SW480 (cell line): ENCODE measurements around the gene CORO1C.
A peak's percentile ranks its signal among the peaks of the same experiment; 100 is the strongest.
"Not testable (repeated sequence)": the region's sequence is repeated elsewhere in the genome, so short reads cannot be mapped to it uniquely, and the experiment has no call there.

ENCODE experiments used
- DNase-seq: peaks from one replicate; pipeline ENCODE4 v3.0.0-alpha.2; 2016; ENCODE audit warnings: low spot score

The CORO1C gene

DNA sequence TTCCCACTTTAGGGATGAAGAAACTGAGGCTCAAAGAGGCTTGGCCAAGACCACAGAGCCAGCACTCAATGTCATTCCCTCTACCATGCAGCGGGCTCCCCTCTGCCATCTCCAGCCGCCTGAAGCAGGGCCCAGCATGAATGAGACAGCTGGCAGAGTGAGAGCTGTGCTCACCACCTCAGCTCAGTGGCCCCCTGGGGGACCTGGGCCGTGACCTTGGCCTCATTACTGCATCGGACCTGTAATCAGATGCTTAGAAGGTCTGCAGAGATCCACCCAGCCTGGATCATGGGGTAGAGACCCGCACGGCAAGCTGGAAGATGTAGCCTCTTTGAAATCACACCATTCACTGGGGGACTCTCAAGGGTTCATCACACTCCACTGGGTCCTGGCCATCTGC, 22.7 kb upstream of the CORO1C start:
- no peak for DNase-seq

DNA sequence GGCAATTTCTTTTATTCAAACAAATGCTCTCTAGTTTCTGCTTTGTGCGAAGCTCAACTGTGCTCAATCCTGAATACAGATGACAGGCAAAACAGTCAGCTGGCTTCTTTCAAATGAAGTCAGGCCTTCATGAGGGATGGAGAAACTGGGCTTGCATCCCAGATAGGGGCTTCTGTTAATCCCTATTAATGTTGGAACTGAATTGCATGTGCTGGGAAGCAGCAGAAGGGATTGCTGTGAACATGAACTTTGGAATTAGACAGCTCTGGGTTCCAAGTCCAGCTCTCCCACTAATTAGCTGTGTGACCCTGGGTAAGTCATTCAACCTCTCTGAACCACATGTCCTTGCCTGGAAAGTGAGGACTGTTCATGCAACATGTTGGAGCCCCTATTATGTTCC, 21.1 kb upstream of the CORO1C start:
- DNase-seq, result no peak

DNA sequence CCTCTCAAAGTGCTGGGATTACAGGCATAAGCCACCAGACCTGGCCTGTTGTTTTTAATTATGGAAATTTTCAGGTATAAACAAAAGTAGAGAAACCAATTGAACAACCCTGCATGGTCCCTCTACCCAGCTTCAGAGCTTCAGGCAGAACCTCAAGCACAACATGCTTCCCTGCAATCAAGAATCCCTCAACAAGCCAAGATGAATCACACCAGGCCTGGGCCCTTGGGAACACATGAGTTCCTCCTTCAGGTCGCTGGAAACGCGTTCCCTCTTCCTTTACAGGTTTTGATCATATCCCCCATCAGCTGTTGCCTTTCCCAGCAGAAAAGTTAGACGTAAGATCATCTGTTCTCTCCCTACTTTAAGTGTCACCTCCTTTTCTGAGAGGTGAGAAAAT, 20.5 kb upstream of the CORO1C start:
- no peak for DNase-seq

DNA sequence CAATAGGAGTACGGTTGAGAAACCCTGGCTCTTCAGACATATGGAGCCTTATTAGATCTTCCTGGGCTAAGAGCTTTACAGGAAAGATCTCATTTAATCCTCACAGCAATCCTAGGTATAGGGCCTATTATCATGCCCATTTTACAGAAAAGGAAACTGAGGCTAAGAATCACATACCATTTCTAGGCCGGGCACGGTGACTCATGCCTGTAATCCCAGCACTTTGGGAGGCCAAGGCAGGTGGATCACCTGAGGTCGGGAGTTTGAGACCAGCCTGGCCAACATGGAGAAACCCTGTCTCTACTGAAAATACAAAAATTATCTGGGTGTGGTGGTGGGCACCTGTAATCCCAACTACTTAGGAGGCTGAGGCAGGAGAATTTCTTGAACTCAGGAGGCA, 19.7 kb upstream of the CORO1C start:
- not testable (repeated sequence) for DNase-seq

DNA sequence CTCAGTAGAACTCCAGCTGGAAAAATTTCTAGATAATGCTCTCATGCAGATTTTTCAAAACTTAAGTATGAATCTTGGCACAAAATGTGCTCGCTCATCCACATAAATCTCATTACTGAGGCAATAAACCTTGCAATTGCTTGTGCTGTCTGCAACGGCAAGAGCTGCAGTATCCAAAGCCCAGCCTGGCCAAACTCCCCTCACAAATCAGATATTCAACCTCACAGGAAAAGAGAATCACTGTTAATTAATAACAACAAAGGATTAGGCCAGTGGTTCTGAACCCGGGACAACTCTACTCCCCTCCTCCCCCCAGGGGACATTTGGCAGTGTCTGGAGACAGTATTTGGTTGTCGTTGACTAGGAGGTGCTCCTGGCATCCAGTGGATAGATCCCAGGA, 19.2 kb upstream of the CORO1C start:
- no peak for DNase-seq

DNA sequence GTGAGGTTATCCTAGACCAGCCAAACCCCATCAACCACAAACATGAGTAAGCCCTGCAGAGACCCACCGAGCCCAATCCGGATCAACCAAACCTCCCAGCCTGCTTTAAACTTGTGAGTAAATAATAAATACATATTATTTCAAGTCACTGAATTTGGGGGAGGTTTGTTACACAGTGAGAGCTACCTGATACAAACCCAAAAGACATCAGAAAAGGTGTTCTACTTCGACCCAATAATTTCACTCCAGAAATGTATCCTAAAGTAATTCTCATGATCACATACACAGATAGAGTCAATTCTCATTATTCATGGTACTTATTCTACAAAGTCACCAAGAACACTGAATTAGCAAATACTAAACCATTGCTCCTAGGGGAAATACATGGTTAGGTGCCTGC, 16.2 kb upstream of the CORO1C start:
- DNase-seq, result no peak

DNA sequence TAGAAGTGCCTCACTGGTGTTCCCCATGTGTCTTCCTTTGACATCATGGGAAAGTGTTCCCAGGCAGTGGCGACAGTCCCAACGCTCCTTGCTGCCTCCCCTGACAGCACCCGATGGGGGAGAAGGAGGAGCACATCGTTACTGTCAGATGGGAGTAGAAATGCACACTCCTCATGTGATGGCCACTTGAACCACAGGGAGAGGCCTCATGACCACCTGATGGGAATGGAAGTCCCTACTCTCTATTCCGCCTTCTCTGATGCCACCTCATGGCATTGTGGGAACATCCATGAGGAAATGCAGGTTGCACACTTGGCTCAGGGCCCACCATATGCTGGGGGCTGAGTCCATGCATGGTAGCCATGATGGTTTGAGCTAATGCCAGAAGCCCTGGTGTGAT, 14.3 kb upstream of the CORO1C start:
- DNase-seq, result no peak

DNA sequence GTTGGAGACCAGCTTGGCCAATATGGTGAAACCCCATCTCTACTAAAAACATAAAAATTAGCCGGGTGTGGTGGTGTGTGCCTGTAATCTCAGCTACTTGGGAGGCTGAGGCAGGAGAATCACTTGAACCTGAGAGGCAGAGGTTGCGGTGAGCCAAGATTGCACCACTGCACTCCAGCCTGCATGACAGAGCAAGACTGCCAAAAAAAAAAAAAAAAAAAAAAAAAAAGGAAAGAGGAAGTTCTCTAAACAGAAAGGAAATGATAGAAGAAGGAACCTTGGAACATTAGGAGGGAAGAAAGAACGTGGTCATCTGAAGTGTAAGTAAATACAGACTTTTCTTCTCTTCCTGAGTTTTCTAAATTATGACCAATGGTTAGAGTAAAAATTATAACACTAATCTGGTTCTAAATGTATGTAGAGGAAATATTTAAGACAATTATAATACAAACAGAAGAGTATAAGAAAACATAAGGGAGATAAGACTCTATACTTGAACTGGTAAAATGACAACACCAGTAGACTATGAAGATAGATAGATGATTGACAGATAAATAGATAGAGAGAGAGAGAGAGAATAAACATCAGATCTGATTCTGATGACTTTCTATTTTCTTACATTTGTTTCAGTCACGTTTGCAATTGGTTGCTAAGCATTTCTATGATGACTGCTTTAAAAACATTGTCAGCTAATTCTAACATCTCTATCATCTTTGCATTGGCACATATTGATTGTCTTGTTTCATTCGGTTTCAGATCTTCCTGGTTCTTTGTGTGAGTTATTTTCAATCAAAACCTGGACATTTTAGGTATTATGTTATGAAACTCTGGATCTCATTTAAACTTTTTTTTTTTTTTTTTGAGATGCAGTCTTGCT, 12.9 kb upstream of the CORO1C start:
- no peak for DNase-seq

DNA sequence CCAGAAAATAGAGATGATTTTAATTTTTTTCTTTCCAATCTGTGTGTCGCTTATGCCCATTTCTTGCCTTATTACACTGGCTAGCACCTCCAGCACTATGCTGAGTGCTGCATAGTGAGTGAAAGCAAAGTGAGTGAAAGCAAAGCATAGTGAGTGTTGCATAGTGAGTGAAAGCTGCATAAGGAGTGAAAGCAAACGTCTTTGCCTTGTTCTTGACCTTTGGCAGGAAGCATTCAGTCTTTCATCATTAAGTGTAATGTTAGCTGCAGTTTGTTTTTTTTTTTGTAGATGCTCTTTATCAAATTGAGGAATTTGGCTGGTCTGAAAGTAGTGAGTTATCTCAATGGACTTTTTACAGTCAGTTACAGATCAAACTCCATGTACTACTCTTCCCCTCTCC, 6.9 kb upstream of the CORO1C start:
- DNase-seq, result no peak

DNA sequence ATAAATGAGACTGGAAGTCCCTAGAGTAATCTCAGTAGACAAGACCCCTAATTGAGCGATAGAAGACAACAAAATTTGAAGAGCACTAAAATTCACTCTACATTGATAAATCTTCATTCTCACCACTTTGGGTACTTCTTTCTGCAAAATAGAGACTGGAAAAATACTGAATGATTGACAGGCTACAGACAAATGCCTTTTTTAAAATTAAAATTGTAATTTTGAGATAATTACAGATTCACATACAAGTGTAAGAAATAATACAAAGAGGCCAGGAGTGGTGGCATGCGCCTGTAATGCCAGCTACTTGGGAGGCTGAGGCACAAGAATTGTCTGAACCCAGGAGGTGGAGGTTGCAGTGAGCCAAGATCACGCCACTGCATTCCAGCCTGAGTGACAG, 4.5 kb upstream of the CORO1C start:
- no peak for DNase-seq

DNA sequence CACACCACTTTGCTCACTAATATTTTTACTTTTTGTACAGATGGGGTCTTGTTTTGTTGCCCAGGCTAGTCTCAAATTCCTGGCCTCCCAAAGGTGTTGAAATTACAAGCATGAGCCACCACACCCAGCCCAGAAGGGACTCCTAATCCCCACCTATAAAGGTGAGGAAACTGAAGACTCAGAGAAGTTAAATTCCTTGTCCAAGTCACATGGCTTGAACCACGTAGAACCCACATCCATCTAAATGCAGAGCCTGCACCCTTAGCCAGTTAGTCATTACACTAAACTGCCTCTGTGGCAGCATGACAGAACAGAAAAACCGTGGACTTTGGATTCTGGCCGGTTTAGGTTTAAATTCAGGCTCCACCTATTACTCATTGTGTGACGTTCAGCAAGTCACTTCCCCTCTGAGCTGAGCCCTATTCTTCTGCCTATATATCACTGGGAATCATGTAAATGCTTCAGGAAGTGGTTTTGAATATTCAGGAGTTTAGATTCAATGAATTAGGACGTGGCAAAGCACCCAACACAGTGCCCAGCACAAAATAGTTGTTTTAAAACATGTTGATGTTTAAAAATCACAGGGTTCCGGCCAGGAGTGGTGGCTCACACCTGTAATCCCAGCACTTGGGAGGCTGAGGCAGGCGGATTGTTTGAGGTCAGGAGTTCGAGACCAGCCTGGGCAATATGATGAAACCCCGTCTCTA, 3.0 kb upstream of the CORO1C start:
- DNase-seq, result peak; percentile 97

DNA sequence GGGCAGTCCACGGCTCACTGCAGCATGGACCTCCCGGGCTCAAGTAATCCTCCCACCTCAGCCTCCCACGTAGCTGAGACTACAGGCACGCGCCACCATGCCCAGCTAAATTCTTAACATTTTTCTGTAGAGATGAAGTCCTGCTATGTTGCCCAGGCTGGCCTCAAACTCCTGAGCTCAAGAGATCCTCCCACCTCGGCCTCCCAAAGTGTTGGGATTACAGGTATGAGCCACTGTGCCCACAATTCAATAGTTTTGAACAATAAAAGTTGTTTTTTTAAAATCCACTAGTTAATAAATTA, 1.9 kb upstream of the CORO1C start:
- not testable (repeated sequence) for DNase-seq

DNA sequence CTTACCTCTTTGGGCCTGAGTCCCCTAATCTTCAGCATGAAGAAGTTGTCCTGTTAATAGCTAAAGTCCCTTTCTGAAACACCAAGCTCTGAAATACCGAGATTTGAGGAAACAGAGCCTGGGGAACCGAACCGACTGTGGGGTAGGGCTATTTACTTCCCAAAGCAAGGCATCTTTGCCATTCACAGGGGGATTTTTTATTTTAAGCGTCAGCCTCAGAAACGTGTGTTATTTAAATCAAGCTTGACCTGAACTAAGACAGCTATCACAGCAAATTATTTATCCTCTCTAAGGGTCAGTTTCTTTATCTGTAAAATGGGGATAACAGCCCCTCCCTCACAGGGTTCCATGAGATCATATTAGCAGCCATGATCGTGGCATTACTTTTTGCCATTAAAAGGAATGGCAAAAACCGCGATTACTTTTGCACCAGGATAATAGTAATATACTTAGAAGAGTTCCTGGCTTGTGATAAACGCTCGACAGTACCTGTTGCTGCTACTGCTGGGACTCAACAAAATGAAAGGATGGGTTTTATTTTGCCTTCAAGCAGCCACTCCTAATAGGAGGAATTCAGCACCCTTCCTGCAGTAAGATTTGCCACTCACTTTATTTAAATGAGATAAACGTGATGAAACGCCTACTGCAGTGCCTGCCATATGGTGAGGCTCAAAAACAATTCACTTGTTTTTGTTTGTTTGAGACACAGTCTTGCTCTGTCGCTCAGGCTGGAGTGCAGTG, 1.3 kb upstream of the CORO1C start:
- no peak for DNase-seq

DNA sequence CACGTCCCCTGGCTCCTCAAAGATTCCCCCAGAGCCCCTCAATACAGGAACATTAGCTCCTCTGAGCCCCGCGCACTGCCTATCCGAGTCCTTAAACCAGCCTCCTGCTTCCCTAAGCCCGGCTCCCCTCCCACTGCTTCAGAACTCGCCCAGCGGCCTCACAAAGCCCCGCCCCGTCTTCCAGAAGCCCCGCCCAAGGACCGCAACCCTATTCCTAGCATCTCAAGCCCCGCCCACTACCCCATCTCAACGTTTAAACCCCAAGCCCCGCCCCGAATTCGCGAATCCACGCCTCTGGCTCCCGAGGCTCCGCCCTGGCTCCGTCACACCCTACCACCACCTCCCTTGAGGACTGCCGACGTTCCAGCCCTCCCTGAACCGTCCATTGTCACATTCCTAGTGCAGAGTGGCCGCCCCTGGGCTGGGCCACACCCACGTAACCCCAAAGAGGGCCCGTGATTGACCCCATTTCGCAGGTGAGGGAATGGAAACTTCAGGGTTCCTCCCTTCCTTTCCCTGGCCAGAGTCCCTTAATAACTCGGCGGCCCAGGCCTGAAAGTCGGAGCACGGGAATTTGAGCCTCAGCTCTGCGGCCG, 646 bp upstream of the CORO1C start:
- peak; percentile 96 for DNase-seq

DNA sequence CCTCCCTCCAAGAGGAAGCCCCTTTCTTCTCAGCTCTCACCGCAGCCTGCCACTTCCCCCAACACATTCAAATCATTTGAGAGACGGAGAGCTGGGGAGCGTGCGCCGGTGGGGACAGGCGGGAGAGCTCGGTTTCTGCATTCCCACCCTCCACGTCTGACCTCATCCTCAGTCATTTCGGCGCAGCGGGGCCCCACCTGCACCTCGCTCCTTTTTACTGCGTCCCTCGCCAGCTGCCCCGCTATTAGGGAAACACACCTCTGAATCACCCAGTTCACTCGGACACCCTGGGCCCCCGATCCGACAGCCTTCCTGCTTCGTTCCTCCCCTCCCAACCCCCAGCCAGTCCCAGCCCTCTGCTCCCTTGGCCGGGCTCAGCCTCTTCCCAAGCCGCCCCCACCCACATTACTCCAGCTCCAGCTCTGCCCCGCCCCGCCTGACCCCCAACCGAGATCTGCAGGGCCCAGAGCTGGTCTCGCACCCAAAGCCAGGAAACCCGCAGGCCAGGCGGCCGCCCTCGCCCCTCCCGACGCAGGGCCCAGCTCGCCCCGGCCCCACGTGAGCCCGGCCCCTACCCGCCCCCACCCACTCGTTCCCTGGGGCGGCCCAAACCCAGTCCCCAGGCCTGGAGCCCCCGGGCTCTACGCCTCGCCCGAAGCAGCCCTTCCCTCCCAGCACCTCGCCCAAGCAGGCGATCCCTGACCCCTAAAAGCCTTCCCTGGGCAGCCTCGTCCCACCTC, 783 bp downstream of the CORO1C start:
- DNase-seq, result peak; percentile 87

DNA sequence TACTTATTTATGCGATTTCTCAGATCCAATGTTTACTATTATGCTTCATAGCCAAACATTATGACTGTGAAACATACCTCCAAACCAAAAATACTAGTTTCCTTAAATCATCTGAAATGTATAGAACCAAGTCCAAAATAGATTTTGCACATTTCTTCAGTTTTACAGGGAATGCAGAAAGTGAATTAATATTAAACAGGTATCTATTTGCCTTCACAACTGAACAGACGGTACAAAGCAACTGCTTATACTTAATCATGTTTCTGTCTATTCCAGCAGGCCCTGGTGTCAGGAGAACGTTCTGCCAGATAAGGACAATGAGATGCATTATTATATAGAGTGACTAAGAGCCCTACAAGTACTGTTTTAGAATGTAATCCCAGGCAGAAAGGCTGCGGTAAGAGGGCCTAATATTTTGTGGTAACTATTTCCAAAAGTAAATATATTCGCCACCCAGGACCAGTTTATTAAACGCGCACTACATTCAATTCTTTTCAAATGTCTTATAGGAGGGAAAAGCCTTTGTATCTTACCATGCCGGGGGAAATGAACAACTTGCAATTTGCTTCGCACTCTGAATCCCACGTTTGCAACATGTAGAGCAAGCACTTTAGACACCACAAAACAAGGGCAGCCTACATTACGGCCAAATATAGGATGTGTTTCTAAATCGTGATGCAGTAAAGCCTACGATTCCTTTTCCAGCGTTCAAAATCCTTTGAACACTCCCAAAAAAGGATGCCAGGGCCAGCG, 1.5 kb downstream of the CORO1C start:
- DNase-seq, result peak; percentile 85

DNA sequence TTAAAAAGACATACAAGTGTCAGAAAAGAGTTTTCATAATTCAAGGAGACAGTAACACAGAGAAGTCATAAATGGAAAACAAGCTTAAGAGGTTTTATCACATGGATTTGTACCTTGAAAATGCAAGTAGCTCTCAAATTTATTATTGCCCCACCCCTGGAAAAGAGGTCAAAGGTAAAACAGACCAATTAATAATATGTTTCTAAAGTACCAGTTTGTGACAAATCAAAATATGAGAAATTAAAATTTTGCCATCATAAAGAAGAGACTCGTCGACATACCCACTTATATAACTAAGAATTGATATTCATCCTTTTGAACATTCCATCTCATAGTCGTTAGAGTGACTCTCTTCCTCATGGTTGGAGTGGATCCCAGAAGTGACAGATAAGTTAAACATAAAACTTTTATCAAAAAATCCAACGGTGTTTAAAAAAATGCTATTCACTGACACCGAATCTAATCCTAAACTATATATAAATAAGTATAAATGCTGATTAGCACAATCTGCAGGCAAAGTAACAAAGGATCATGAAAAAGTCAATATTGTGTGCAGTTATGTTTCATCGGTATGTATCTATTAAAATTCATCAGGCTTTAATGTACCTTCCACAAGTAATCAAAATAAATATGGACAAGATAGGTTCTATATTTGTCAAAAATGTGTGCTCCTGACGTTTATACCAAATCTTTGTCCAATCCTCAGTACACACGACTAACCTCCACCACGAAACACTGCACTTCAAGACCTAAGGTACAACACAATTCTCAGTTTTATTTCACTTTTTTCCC, 2.3 kb downstream of the CORO1C start:
- DNase-seq, result no peak

DNA sequence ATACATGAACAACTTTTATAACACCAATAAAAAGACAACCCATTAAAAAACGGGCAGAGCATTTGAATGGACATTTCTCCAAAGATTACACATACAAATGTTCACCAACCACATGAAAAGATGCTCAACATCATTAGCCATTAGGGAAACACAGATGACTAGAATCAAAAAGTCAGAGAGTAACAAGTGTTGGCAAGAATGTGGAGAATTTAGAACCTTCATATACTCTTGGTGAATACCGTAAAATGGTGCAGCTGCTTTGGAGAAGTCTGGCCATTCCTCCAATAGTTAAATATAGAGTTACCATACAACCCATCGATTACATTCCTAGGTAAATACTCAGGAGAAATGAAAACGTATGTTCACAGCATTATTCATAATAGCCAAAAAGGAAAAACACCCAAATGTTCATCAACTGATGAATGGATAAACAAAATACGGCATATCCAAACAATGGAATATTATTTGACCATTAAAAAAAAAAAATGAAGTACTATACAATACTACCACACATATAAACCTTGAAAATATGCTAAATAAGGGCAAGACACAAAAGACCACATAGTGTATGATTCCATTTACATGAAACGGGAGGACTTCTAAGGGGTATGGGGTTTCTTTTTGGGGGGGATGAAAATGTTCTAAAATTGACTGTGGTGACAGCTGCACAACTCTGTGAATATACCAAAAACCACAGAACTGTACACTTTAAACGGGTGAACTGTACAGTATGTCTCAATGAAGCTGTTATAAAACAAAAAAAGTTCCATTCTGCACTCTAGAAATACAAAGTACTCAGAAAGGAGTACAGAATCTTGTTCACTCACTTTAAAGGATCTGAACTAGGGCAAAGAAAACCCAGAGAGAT, 3.2 kb downstream of the CORO1C start:
- DNase-seq, result no peak

DNA sequence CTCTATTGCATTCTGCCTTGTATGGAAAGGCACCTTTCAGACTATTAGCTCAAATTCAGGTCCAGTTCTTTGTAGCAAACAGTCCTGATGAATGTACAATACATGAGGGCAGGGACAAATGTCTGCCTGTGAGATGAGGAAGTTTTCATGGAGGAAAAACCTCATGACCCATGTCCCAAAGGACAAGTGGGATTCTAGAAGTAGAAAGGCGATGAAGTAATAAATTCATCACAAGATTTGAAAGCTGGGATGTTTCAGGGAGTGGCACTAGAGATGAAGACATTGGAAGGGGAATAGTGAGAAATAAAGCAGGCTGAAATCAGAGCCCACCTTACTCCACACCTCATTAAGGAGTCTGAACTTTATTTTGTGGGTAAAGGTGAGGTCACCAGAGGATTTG, 4.2 kb downstream of the CORO1C start:
- DNase-seq, result no peak

DNA sequence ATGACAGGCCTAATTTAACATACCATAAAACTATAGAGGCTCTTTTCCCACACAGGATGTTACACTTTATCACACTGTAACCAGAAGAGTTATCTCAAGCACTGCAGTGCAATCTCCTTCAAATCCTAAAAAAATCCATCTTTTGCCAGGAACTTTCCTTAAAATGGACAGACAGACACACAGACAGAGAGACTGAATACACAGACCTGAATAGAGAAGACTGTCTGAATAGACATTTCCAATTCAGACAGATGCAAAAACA, 6.5 kb downstream of the CORO1C start:
- DNase-seq, result no peak
